PC-3 (cell line): ENCODE results near the gene LRP1B. TPM values are rescaled to one million over a fixed set of nuclear protein-coding genes. Genes with fewer than 3 reads are reported as not detected.
A peak's percentile ranks its signal among the peaks of the same experiment; 100 is the strongest.

ENCODE experiments used
- ATAC-seq: fragments of 200-7000 bp; cut with Tn5 transposase; 2 replicates; pipeline ENCODE4 v1.9.1; 2020; ENCODE audit warnings: mild to moderate bottlenecking, moderate library complexity
- BruUV-seq: library from RNA; stranded (reverse); fragments of 400-500 nt; replicated peaks from 2 replicates; lab custom pipeline; 2021; lab: Mats Ljungman, UMichigan
- CTCF ChIA-PET: fragments of 300-600 bp; sonication (Branson Sonifier 250); formaldehyde crosslinking; loops from one replicate; lab custom pipeline; 2022; ENCODE audit warnings: antibody characterized with exemption; lab: Charles Lee
- POLR2A ChIA-PET: fragments of 300-600 bp; sonication (Branson Sonifier 250); formaldehyde crosslinking; loops from one replicate; lab custom pipeline; 2022; ENCODE audit warnings: antibody characterized with exemption; ENCODE audit not compliant: unreplicated experiment; lab: Charles Lee
- DNase-seq: peaks from one replicate; pipeline ENCODE4 v3.0.0-alpha.2; 2015
- H2AFZ ChIP-seq: fragments of 300-600 bp; sonication (generic); 2 replicates; pipeline ENCODE4 v1.6.0; 2016; ENCODE audit warnings: antibody characterized with exemption, low read length
- H3F3A ChIP-seq: fragments of 300-600 bp; sonication (generic); one replicate; pipeline ENCODE4 v1.6.0; 2017; ENCODE audit warnings: antibody characterized with exemption, low read length, control low read depth, mild to moderate bottlenecking; ENCODE audit not compliant: unreplicated experiment
- H3K27ac ChIP-seq: fragments of 300-600 bp; sonication (generic); 2 replicates; pipeline ENCODE4 v1.5.1; 2016; ENCODE audit warnings: mild to moderate bottlenecking, low read length
- H3K27me3 ChIP-seq: fragments of 300-600 bp; sonication (generic); 2 replicates; pipeline ENCODE4 v1.6.1; 2016; ENCODE audit warnings: low read length, mixed read lengths
- H3K36me3 ChIP-seq: fragments of 300-600 bp; sonication (generic); 2 replicates; pipeline ENCODE4 v1.6.1; 2016; ENCODE audit warnings: low read depth, mixed run types, low read length, mixed read lengths
- H3K4me1 ChIP-seq: fragments of 300-600 bp; sonication (generic); 2 replicates; pipeline ENCODE4 v1.5.1; 2016; ENCODE audit warnings: low read length; ENCODE audit not compliant: insufficient read depth
- H3K4me2 ChIP-seq: fragments of 300-600 bp; sonication (generic); 2 replicates; pipeline ENCODE4 v1.6.0; 2016; ENCODE audit warnings: low read length
- H3K4me3 ChIP-seq: fragments of 300-600 bp; sonication (generic); 2 replicates; pipeline ENCODE4 v1.5.1; 2016; ENCODE audit warnings: mild to moderate bottlenecking, low read length, mixed read lengths
- H3K79me2 ChIP-seq: fragments of 300-600 bp; sonication (generic); 2 replicates; pipeline ENCODE4 v1.6.1; 2017; ENCODE audit warnings: low read length, mixed read lengths
- H3K9ac ChIP-seq: fragments of 300-600 bp; sonication (generic); 2 replicates; pipeline ENCODE4 v1.6.0; 2016; ENCODE audit warnings: mild to moderate bottlenecking, low read length
- H3K9me2 ChIP-seq: fragments of 300-600 bp; sonication (generic); replicated peaks from 2 replicates; pipeline ENCODE4 v1.6.1; 2016; ENCODE audit warnings: mixed run types, low read length, mixed read lengths
- H3K9me3 ChIP-seq: fragments of 300-600 bp; sonication (generic); 2 replicates; pipeline ENCODE4 v1.6.1; 2016; ENCODE audit warnings: low read length, mixed read lengths
- H4K20me1 ChIP-seq: fragments of 300-600 bp; sonication (generic); 2 replicates; pipeline ENCODE4 v1.6.1; 2016; ENCODE audit warnings: low read length, mixed read lengths
- CTCF ChIP-seq: fragments of 300-600 bp; sonication (generic); conservative IDR thresholded peaks from 2 replicates; pipeline ENCODE4 v1.5.1; 2017; ENCODE audit warnings: antibody characterized with exemption, low read depth, mild to moderate bottlenecking, low read length
- EZH2 ChIP-seq: fragments of 300-600 bp; sonication (generic); IDR thresholded peaks from one replicate; pipeline ENCODE4 v1.6.1; 2017; ENCODE audit warnings: antibody characterized with exemption, mild to moderate bottlenecking, low read length; ENCODE audit not compliant: unreplicated experiment
- EZH2phosphoT487 ChIP-seq: fragments of 300-600 bp; sonication (generic); IDR thresholded peaks from 2 replicates; pipeline ENCODE4 v1.6.1; 2018; ENCODE audit warnings: mild to moderate bottlenecking, antibody characterized with exemption, low read length, borderline replicate concordance
- intact Hi-C: fragments of 100-400 bp; cut with micrococcal nuclease; formaldehyde crosslinking; loops from 2 replicates; pipeline ENCODE4 v1.9.0; 2023
- total RNA-seq: library from RNA; depleted of rRNA; stranded (reverse); fragments of >200 nt; gene quantifications from 2 replicates; pipeline ENCODE4 v1.2.3, GENCODE V29; 2014

Gene LRP1B
- total RNA-seq, 1 experiment from 2014 or later: 0.04 TPM

DNA sequence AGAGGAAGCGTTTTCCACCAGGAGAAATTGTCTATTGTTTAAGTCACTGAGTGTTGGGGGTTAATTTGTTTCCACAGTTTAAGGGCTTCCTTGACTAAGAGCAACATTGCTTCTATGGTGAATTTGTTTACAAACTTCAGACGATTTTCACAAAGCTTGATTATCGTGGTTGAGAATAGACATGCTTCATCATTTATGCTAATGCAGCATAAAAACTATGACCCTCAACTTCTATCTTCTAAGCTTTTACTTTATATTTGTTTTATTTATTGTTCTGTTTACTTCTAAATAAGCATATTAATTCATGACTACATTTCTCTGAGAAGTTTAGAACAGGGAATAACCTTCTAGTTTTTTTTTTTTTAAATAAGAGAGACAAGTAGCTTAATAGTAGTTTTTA is 483.5 kb downstream of the LRP1B start:
- TF ChIP-seq EZH2 (no peak), CTCF (no peak), EZH2phosphoT487 (no peak)

DNA sequence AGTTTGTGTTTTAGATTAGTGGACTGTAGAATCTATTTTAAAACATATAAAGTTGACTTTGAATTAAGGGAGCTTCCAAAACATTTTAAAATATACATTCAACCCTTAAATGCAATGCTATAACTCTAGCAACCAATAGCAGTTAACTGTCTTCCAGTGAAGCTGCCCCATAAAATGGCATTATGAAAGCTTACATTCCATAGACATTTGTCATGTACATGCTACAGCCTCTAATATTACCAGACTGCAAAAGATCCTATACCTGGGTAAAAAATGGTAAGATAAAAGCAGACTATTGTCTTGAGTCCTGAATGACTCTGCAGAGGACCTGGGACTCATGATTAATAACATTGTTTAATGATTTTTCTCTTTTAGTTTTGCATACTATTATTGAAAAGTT is 489.4 kb downstream of the LRP1B start:
- H3K4me3 ChIP-seq: no peak overlapping the region
- H3K4me2 ChIP-seq: no peak overlapping the region
- BruUV-seq: no TSS peak
- no peaks in the 10 kb centered on the region for H4K20me1 ChIP-seq
- CTCF ChIA-PET: interaction anchor here (0.6 kb wide), 1 partner anchor 425 kb away, joined by 3 read pairs; no protein-coding TSS in a partner anchor
- POLR2A ChIA-PET: no interaction called here
- intact Hi-C loops: no loop called here
- no peaks in the 10 kb centered on the region for H3K9me3 ChIP-seq
- no peaks in the 10 kb centered on the region for H3K27me3 ChIP-seq
- no peaks in the 10 kb centered on the region for H3K9me2 ChIP-seq
- no peaks in the 10 kb centered on the region for H3K79me2 ChIP-seq
- peak; percentile 97 for ATAC-seq
- H2AFZ ChIP-seq: no peak overlapping the region
- no peak for TF ChIP-seq EZH2
- TF ChIP-seq CTCF: no peak
- TF ChIP-seq EZH2phosphoT487: no peak
- no peaks in the 10 kb centered on the region for H3K4me1 ChIP-seq
- no peaks in the 10 kb centered on the region for H3F3A ChIP-seq
- no peaks in the 10 kb centered on the region for H3K36me3 ChIP-seq
- no peak overlapping the region for H3K27ac ChIP-seq
- H3K9ac ChIP-seq: no peak overlapping the region
- DNase-seq: peak; percentile 85

More for the DNA sequence above, 483.5 kb downstream of the LRP1B start:
- intact Hi-C loops: no loop called here
- Histone ChIP-seq H2AFZ (no peak overlapping the region), H3K27me3 (no peaks in the 10 kb centered on the region), H3K4me3 (no peak overlapping the region), H4K20me1 (no peaks in the 10 kb centered on the region), H3K4me1 (no peaks in the 10 kb centered on the region), H3K9ac (no peak overlapping the region), H3K4me2 (no peak overlapping the region), H3K36me3 (no peaks in the 10 kb centered on the region), H3K79me2 (no peaks in the 10 kb centered on the region), H3K27ac (no peak overlapping the region), H3K9me2 (no peaks in the 10 kb centered on the region), H3K9me3 (no peaks in the 10 kb centered on the region), H3F3A (no peaks in the 10 kb centered on the region)
- no peak for DNase-seq
- ChIA-PET CTCF (no interaction called here), POLR2A (no interaction called here)
- no peak for ATAC-seq
- no TSS peak for BruUV-seq

GRCh38 chr2:141639809-141640208 is 491.0 kb downstream of the LRP1B start:
- CTCF ChIA-PET: no interaction called here
- H2AFZ ChIP-seq: no peak overlapping the region

More at GRCh38 chr2:141639809-141640208, 491.0 kb downstream of the LRP1B start:
- H3K4me3 ChIP-seq: no peak overlapping the region
- no peak for ATAC-seq
- POLR2A ChIA-PET: no interaction called here
- H3K79me2 ChIP-seq: no peaks in the 10 kb centered on the region
- no peaks in the 10 kb centered on the region for H3K9me2 ChIP-seq
- intact Hi-C loops: no loop called here
- H4K20me1 ChIP-seq: no peaks in the 10 kb centered on the region
- no peaks in the 10 kb centered on the region for H3K27me3 ChIP-seq
- BruUV-seq: no TSS peak
- no peaks in the 10 kb centered on the region for H3K4me1 ChIP-seq
- H3K9ac ChIP-seq: no peak overlapping the region
- TF ChIP-seq EZH2 (no peak), CTCF (no peak), EZH2phosphoT487 (no peak)
- H3K36me3 ChIP-seq: no peaks in the 10 kb centered on the region
- H3K4me2 ChIP-seq: no peak overlapping the region
- no peak for DNase-seq
- H3K27ac ChIP-seq: no peak overlapping the region
- no peaks in the 10 kb centered on the region for H3F3A ChIP-seq
- no peaks in the 10 kb centered on the region for H3K9me3 ChIP-seq
